ENCODE measurements around the gene RSPH4A. TPM values are rescaled to one million over a fixed set of nuclear protein-coding genes. Genes with fewer than 3 reads are reported as not detected.

The RSPH4A gene
- total RNA-seq, 1 donor from 2014 or later, result not detected

- DNase-seq (ENCODE audit: extremely low spot score in 2 of 2), result no peak
- H3K4me3 ChIP-seq, result peak overlapping the region; percentile 80 to 90
- H3K27me3 ChIP-seq, result no peaks in the 10 kb centered on the region
- no peaks in the 10 kb centered on the region for H3K36me3 ChIP-seq
- peaks cover 17% of the 10 kb centered on the region for H3K4me1 ChIP-seq
- no peaks in the 10 kb centered on the region for H3K9me3 ChIP-seq
- H3K27ac ChIP-seq, result peak overlapping the region; percentile 87
- intact Hi-C loops (cut with DNase I), result no loop called here
- TF ChIP-seq POLR2A (IDR thresholded peaks at IDR 0.05) (no peak), POLR2AphosphoS5 (IDR thresholded peaks at IDR 0.05; ENCODE audit: insufficient read depth in 1 of 2, low read depth in 1 of 2) (no peak), CTCF (IDR thresholded peaks at IDR 0.05) (no peak)
Measured at GRCh38 chr6:116682334-116682712, 66.0 kb downstream of the RSPH4A start.

Other genes with a start within 250 kb of the RSPH4A start
- gene DSE, start 245.5 kb upstream of the RSPH4A start, total RNA-seq, result 33.1 TPM
- not detected for gene CALHM6, start 155.1 kb upstream of the RSPH4A start, total RNA-seq
- gene CALHM5, start 104.8 kb upstream of the RSPH4A start, total RNA-seq, result 2.2 TPM
- gene TRAPPC3L, start 70.8 kb upstream of the RSPH4A start, total RNA-seq, result not detected
- gene CALHM4, start 62.7 kb upstream of the RSPH4A start, total RNA-seq, result not detected
- gene RWDD1, start 45.0 kb upstream of the RSPH4A start, total RNA-seq, result 37.8 TPM
- gene ZUP1, start 52.3 kb downstream of the RSPH4A start, total RNA-seq, result 13.0 TPM
- 7.9 TPM for gene KPNA5, start 64.7 kb downstream of the RSPH4A start, total RNA-seq
- gene FAM162B, start 149.2 kb downstream of the RSPH4A start, total RNA-seq, result 19.6 TPM
- not detected for gene GPRC6A, start 212.6 kb downstream of the RSPH4A start, total RNA-seq

Measured in vagina (tissue), 2 donors.